ENCODE data around the gene ARL3. TPM values are rescaled to one million over a fixed set of nuclear protein-coding genes. Genes with fewer than 3 reads are reported as not detected.

ARL3 gene
- total and polyA plus RNA-seq, 2 donors (not counting 1 experiment from before 2014, with no cell fraction given), result 10.6 to 22.9 TPM

DNA sequence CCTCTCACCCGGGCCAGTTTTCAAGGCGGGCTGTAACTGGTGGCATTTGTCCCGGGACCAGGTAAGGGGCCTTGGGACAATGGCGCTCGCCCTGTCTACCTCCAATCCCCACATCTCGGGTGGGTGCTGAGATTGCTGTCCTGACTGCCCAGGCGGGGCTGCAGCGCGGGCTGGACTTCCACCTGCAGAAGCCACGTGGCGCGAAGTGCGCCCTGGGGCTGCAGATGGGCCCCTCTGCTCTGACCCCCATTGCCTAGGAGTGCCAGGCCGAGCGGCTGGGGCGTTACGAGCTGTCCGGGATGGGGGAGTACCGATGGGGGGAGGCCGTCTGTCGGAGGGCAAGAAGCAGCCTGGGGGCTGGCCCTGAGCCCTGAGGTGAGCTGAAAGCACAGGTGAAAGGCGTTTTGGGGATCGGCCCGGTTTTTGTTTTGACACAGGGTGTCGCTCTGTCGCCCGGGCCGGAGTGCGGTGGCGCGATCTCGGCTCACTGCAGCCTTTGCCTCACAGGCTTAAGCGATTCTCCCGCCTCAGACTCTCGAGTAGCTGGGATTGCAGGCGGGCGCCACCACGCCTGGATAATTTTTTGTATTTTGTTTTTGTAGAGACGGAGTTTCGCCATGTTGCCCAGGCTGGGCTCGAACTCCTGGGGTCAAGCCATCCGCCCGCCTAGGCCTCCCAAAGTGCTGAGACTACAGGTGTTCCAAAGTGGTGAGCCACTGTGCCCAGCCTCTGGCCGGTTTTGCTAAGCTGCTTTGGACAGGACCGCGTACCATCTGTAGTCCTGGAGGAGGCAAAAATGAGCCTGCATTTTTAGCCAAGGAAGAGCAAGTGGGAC, 641 bp upstream of the ARL3 start, which contains the start of gene SFXN2:
Gene SFXN2 (plus strand): TSS at position 16 of the 835 bp plus-strand sequence. CDS start 12,001 bp downstream, outside the sequence.
- H3K4me3 ChIP-seq (replicated peaks in 1 of 4; ENCODE audit: control extremely low read depth in 1 of 4, insufficient read depth in 1 of 4, low read depth in 3 of 4, low read length in 4 of 4), result peak within 1 kb of the TSS; percentile 84 to 93 (median 88)
- no peaks in the 10 kb centered on the region for H4K20me1 ChIP-seq (ENCODE audit: control insufficient read depth, extremely low read depth, insufficient read depth, low read length)
- no peaks in the 10 kb centered on the region for H3K9me3 ChIP-seq (ENCODE audit: control insufficient read depth, insufficient read depth, low read depth, low read length)
- peaks cover 29% of the 10 kb centered on the region for H3K79me2 ChIP-seq (ENCODE audit: control insufficient read depth, insufficient read depth, low read length)
- peaks cover 13% of the 10 kb centered on the region for H3K4me1 ChIP-seq (ENCODE audit: control insufficient read depth, extremely low read depth, insufficient read depth, low read length)
- peak within 1 kb of the TSS; percentile 82 for H3K9ac ChIP-seq (ENCODE audit: insufficient read depth, low read length)
- H3K4me2 ChIP-seq (ENCODE audit: extremely low read depth, insufficient read depth, low read length), result peak within 1 kb of the TSS; percentile 97
- H2AFZ ChIP-seq (ENCODE audit: low read length), result peak within 1 kb of the TSS; percentile 73
- peak within 1 kb of the TSS; percentile 87 for H3K27ac ChIP-seq (ENCODE audit: insufficient read depth, low read length)
- H3K27me3 ChIP-seq (ENCODE audit: control insufficient read depth, insufficient read depth, low read length), result no peaks in the 10 kb centered on the region
- H3K36me3 ChIP-seq (ENCODE audit: control insufficient read depth, insufficient read depth, low read length), result no peaks in the 10 kb centered on the region
- no peak for DNase-seq (ENCODE audit: low read depth in 2 of 2)
- TF ChIP-seq, protein P1, sequence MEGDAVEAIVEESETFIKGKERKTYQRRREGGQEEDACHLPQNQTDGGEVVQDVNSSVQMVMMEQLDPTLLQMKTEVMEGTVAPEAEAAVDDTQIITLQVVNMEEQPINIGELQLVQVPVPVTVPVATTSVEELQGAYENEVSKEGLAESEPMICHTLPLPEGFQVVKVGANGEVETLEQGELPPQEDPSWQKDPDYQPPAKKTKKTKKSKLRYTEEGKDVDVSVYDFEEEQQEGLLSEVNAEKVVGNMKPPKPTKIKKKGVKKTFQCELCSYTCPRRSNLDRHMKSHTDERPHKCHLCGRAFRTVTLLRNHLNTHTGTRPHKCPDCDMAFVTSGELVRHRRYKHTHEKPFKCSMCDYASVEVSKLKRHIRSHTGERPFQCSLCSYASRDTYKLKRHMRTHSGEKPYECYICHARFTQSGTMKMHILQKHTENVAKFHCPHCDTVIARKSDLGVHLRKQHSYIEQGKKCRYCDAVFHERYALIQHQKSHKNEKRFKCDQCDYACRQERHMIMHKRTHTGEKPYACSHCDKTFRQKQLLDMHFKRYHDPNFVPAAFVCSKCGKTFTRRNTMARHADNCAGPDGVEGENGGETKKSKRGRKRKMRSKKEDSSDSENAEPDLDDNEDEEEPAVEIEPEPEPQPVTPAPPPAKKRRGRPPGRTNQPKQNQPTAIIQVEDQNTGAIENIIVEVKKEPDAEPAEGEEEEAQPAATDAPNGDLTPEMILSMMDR (conservative IDR thresholded peaks at IDR 0.05 in 1 of 2, IDR thresholded peaks at IDR 0.05 in 1 of 2; ENCODE audit: low read depth in 1 of 2, low read length in 2 of 2), result no peak
- no peak for TF ChIP-seq EZH2 (IDR thresholded peaks at IDR 0.05; ENCODE audit: low read length, missing control alignments)

- H3K4me3 ChIP-seq (replicated peaks in 1 of 4; ENCODE audit: control extremely low read depth in 1 of 4, insufficient read depth in 1 of 4, low read depth in 3 of 4, low read length in 4 of 4), result peak overlapping the region; percentile 54 to 89 (median 71)
- no peaks in the 10 kb centered on the region for H4K20me1 ChIP-seq (ENCODE audit: control insufficient read depth, extremely low read depth, insufficient read depth, low read length)
- DNase-seq (ENCODE audit: low read depth in 2 of 2), result no peak
- peak overlapping the region; percentile 14 for H2AFZ ChIP-seq (ENCODE audit: low read length)
- no peaks in the 10 kb centered on the region for H3K36me3 ChIP-seq (ENCODE audit: control insufficient read depth, insufficient read depth, low read length)
- peak overlapping the region; percentile 87 for H3K27ac ChIP-seq (ENCODE audit: insufficient read depth, low read length)
- H3K4me1 ChIP-seq (ENCODE audit: control insufficient read depth, extremely low read depth, insufficient read depth, low read length), result peaks cover 13% of the 10 kb centered on the region
- no peaks in the 10 kb centered on the region for H3K9me3 ChIP-seq (ENCODE audit: control insufficient read depth, insufficient read depth, low read depth, low read length)
- peaks cover 37% of the 10 kb centered on the region for H3K79me2 ChIP-seq (ENCODE audit: control insufficient read depth, insufficient read depth, low read length)
- H3K9ac ChIP-seq (ENCODE audit: insufficient read depth, low read length), result peak overlapping the region; percentile 82
- H3K27me3 ChIP-seq (ENCODE audit: control insufficient read depth, insufficient read depth, low read length), result no peaks in the 10 kb centered on the region
- H3K4me2 ChIP-seq (ENCODE audit: extremely low read depth, insufficient read depth, low read length), result peak overlapping the region; percentile 97
- TF ChIP-seq, protein P1 (conservative IDR thresholded peaks at IDR 0.05 in 1 of 2, IDR thresholded peaks at IDR 0.05 in 1 of 2; ENCODE audit: low read depth in 1 of 2, low read length in 2 of 2), result peak in 1 of 2 donors; percentile 52
- TF ChIP-seq EZH2 (IDR thresholded peaks at IDR 0.05; ENCODE audit: low read length, missing control alignments), result no peak
Observed at GRCh38 chr10:102713539-102713813, 721 bp downstream of the ARL3 start.

- peaks cover 13% of the 10 kb centered on the region for H3K4me1 ChIP-seq (ENCODE audit: control insufficient read depth, extremely low read depth, insufficient read depth, low read length)
- no peaks in the 10 kb centered on the region for H3K36me3 ChIP-seq (ENCODE audit: control insufficient read depth, insufficient read depth, low read length)
- H3K4me3 ChIP-seq (replicated peaks in 1 of 4; ENCODE audit: control extremely low read depth in 1 of 4, insufficient read depth in 1 of 4, low read depth in 3 of 4, low read length in 4 of 4), result peak overlapping the region; percentile 54 to 89 (median 71)
- H3K27me3 ChIP-seq (ENCODE audit: control insufficient read depth, insufficient read depth, low read length), result no peaks in the 10 kb centered on the region
- peak overlapping the region; percentile 14 for H2AFZ ChIP-seq (ENCODE audit: low read length)
- H3K9me3 ChIP-seq (ENCODE audit: control insufficient read depth, insufficient read depth, low read depth, low read length), result no peaks in the 10 kb centered on the region
- peaks cover 37% of the 10 kb centered on the region for H3K79me2 ChIP-seq (ENCODE audit: control insufficient read depth, insufficient read depth, low read length)
- H4K20me1 ChIP-seq (ENCODE audit: control insufficient read depth, extremely low read depth, insufficient read depth, low read length), result no peaks in the 10 kb centered on the region
- DNase-seq (ENCODE audit: low read depth in 2 of 2), result no peak
- peak overlapping the region; percentile 97 for H3K4me2 ChIP-seq (ENCODE audit: extremely low read depth, insufficient read depth, low read length)
- peak overlapping the region; percentile 82 for H3K9ac ChIP-seq (ENCODE audit: insufficient read depth, low read length)
- TF ChIP-seq, protein P1 (conservative IDR thresholded peaks at IDR 0.05 in 1 of 2, IDR thresholded peaks at IDR 0.05 in 1 of 2; ENCODE audit: low read depth in 1 of 2, low read length in 2 of 2), result no peak
- no peak for TF ChIP-seq EZH2 (IDR thresholded peaks at IDR 0.05; ENCODE audit: low read length, missing control alignments)
- H3K27ac ChIP-seq (ENCODE audit: insufficient read depth, low read length), result peak overlapping the region; percentile 87
Observed at GRCh38 chr10:102712843-102713538, 1.2 kb downstream of the ARL3 start.
